DMS153 (cell line): ENCODE measurements around the gene KIF12.

Experiments
- DNase-seq: peaks from one replicate; lab custom pipeline; 2025; lab: John Stamatoyannopoulos, UW

Gene KIF12

DNA sequence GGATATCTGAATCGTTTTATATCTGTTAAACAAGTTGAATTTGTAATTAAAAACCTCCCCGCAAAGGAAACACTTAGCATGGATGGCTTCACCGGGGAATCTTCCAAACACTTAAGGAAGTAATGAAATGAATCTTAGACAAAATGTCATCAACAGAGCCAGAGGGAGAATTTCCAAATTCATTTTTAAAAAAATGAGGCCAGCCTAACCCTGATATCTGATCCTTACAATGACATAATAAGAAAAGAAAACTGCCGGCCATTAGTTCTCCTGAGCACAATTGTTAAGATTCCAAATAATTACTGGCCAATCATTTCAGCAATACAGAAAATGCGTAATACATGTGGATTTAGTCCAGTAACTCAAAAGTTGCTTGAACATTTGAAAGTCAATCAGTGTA, 6.1 kb upstream of the KIF12 start:
- DNase-seq: no peak

DNA sequence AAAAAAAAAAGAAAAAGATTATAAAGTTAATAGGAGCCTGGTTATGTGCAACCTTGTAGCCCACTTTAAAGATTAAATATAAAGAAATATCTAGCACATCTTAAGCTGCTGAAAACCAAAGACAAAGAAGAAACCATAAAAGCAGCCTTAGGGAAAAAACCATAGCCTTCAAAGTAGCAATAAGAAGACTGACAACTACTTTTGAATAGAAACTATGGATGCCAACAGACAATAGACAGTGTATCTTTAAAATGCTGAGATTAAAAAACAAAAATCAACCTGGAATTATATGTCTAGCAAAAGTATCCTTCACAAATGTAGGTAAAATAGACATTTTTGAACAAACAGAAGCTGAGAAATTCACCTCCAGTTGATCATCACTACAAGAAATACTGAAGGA, 3.4 kb upstream of the KIF12 start:
- DNase-seq: no peak

DNA sequence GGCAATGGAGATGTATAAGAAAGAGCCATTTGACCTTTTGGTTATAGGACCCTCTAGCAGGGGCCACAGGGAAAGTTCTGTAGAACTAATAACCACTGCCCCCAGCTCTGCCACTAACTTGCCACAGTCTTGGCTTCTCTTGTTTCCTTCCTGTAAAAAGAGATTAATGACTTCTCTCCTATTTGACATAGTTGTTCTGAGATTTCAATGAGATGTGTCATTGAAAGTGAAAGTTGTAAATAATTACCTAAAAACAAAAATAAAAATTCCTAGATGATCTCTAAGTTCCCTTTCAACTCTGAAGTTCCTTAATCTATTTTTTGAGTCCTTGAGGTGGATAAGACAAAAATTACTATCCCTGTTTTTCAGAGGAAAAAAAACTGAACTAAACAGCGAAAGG, 1.4 kb upstream of the KIF12 start:
- no peak for DNase-seq

DNA sequence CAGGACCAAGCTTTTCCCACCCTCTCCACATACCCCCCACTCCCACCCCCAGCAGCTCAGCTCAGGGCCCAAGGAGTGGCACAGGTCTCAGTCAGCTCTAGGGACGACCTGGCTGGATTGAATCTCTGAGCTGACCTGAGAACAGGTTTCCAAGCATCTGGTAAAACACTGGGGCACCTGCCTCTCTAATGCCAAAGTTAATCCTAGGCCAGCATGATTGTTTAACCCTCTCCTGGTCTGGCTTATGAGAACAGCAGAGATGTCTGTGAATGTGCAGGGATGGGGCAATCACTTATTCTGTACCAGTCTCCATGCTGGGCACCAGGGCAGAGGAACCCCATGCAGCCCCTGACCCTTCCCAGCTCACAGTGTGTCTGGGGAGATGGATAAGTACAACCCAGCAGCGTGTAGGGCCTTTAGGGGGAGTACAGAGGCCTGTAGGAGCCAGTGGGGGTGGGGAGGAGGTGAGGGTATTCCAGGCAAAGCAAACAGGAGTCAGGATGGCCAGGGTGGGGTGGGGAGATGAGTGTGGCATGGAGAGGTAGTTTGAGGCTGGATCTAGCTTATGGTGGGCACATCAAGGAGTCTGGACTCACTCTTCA, 678 bp upstream of the KIF12 start:
- no peak for DNase-seq

DNA sequence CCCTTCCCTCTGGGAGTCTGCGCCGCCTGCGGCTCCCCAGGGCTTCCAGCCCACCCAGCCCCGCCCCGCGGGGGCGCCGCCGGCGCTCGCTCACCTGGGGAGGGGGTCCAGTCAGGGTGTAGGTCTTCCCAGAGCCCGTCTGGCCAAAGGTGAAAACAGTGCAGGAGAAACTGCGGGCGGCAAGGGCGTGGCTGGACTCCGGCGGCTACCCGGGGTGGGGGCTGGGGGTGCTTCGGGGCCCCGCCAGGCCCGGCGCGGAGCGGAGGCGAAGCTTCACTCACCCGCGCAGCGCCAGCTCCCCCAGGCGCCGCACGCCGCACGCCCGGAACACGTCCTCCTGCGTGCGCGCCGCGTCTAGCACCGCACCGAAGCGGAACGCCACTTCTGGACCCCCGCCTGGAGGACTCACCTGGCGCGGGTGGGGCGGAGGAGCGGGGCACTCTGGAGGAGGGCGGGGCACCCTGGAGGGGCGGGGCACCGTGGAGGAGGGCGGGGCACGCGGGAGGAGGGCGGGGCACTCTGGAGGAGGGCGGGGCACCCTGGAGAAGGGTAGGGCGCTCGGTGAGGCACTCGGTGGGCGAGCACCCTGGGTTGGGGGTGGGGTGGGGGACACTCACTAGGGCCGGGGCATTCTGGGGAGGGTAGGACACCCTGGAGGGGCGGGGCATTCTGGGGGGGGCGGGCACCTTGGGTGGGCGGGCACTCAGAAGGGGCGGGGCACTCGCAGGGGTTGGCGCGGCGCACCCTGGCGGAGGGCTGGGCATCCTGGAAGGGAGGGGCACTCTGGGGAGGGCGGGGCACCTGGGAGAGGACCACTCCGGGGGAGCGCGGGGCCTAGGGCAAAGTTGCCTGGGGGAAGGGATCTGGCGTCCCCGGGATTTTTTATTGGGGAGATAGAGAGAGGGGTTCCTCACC, 814 bp downstream of the KIF12 start:
- peak; percentile 10 for DNase-seq

DNA sequence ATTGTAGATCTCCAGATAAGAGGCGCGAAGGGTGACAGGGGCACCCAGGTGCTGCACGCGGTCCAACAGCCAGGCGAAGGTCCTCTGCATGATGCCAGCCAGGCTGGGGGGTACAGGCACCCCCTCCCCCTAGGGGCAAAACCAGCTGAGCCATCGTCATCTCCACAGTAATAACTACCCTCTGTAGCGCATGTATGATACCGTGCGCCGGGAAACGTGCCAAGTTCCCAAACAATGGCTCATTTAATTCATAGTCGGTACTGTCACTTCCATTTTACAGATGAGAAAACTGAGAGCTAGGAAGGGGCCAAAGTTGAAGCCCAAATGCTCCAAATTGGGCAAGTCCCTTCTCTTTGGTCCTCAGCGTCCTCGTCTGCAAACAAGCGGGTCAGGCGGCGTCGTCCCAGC, 1.5 kb downstream of the KIF12 start:
- DNase-seq: peak; percentile 6

DNA sequence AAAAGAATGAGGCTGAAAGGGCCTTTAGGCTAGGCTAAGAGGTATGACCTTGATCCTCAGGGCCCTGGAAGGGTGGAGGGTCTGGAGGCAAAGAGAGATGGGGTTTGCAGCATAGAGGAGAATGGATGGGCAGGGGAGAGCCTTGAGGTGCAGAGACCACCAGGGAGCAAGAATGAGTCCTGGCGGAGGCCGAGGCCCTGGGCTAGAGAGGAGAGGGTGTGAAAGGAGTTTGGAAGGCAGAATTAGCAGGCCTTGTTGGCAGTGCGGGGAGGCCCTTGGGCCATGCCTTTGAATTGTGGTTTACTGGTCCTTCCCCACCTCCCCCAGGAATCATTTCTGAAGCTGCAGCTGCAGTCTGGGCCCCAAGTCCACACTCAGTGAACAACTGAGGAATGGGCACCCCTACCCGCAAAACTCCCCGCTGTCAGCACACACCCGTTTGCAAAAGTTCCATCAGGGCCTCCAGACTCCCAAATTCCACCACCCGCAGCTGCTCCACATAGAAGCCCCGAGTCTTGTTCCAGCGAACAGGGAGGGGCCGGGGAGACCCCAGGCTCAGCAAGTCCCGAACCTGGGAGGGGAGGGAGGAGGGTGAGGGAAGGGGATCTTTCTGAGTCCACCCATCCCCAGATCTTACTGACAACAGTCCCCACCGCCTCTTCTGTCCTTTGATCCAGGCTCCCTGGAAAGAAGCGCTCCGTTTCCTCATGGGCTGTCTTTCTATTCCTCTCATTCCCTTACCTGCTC, 2.1 kb downstream of the KIF12 start:
- no peak for DNase-seq

DNA sequence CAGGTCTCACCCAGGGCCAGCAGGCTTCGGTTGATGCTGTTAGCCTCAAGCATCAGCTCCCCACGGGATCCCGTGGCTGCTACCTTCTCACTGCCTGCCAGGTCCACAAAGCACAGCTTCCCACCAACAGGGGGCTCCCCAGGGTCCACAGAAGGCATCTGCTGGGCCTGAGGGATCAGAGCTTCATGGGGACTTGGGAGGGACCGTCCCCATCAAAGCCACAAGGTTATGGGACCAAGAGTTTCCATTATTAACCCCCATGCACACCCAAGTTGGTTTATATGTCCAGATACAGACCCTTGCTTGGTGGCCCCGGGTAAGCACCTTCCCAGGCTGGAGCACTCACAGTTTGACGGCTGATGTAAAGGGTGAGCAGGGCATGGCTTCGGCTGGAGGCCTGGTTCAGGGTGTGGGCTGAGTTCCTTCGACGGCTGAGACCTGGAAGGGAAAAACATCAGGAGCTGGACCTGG, 3.0 kb downstream of the KIF12 start:
- DNase-seq: no peak

DNA sequence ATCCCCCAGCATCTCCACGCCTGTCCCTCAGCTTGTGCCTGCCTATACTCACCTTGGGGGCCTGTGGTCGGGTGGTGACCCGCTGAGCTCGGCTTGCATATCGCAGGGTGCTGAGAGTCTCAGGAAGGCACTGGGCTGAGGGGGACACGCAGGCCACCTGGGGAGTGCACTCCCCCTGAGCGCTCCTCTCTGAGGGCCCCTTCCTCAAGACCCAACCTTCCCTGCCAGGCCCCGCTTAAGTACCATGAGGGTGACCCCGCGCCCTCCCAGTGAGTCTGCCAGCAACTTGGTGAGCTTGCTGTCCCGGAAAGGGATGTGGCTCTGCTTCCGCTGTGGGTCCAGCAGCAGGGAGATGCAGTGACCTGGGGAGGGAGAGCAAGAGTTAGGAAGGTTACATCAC, 4.1 kb downstream of the KIF12 start:
- no peak for DNase-seq

DNA sequence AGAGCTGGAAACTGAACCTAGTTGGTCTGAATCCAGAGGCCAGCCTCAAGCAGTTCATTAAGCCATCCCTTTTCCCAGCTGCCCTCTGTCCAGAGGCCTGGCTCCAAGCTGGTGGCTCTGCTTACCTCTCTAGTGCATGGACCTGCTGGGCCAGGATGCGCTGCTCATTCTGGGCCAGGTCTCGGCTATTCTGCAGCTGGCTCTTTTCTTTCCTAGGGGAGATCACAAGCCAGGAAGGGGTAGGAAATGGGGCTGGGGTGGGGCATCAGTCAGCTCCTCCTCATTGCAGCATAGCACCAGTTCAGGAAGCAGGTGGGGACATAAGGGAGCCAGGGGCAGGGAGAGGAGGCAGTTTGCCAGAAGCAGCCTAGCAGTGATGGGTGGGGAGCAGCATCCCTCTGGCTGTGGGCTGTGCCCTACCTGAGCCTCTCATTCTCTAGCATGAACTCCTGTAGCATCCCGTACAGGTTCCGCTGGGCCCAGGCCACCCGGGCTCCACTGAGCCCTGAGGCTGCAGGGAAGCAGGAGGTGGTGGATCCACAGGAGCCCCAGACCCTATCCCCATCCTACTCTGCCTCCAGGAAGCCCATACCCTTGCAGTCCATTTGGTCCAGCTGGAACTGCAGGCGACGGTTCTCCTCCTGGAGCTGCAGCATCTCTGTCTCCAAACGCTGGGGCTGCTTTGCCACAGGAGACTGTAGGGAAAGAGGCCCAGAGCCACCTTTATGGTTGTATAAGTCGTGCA, 5.2 kb downstream of the KIF12 start:
- no peak for DNase-seq

DNA sequence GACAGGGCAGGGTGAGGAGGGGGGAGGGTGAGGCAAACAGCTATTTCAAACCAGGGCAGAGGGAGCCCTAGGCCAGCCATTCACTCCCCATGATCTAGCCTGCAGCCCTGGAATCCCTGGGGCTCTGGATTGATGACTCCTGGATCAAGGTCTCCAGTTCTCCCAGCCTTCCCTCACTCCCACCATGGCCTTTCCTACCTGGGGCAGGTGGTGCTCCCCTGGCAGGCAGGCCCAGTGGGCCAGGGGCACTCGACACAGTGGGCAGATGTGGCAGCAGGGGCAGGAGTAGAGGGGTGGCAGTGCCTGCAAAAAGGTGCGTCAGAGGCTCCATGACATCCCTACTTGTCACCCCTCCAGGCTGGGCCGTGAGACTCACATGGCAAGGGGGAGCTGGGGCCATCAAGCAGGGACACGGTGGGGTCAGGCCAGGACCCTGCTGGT, 6.0 kb downstream of the KIF12 start:
- no peak for DNase-seq

DNA sequence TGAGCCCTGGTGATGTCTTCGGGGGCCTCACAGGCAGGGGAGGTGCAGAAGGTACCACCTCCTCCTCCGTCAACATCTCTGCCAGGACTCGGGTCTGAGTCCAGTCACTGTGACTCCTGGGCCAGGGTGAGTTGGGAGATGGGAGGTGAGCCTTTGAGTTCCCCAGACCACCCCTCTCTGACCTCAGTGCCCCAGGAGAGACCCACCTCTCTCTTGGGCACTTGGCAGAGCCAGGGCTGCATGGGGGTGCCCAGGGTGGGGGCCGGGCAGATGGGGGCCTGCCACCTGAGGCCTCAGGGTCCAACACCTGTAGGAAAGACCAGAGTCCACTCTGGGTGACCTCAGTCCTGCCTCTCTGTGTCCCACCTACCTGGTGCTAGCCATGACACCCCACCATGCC, 6.8 kb downstream of the KIF12 start:
- no peak for DNase-seq

DNA sequence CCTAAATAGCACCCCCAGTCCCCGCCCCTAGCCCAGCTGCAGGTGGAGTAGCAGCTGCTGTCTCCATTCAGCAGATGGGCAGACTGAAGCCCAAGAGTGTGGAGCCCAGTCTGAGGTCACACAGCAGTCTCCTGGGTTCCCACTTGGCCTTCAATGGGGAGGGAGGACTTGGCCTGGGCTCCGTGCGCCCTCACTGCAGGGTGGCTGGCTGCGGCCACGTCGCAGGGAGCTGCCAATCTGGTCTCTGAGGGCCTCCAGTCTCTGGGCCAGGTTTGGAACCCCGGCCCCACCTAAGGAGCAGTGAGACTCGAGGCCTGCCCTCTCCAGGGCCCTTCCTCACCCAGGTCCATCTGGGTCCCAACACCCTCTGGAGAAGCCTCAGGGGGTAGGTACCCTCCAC, 7.4 kb downstream of the KIF12 start:
- no peak for DNase-seq

DNA sequence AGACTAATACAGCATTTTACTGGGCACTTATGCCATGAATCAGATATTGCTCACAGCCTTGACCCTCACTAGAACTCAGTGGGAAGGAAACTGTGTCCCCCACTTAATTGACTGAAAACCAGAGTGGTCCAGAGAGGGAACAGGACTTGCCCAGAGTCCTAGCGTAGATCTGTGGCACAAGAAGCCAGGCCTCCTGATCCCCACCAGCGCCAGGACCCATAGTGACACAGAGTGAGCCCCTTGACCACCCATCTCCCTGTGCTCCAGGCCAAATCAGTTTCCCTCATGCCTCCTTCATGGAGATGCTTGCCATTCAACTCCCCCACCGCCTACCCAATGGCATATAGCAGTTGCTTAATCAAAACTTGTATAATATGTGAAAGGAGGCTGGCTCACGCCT, 8.3 kb downstream of the KIF12 start:
- no peak for DNase-seq

DNA sequence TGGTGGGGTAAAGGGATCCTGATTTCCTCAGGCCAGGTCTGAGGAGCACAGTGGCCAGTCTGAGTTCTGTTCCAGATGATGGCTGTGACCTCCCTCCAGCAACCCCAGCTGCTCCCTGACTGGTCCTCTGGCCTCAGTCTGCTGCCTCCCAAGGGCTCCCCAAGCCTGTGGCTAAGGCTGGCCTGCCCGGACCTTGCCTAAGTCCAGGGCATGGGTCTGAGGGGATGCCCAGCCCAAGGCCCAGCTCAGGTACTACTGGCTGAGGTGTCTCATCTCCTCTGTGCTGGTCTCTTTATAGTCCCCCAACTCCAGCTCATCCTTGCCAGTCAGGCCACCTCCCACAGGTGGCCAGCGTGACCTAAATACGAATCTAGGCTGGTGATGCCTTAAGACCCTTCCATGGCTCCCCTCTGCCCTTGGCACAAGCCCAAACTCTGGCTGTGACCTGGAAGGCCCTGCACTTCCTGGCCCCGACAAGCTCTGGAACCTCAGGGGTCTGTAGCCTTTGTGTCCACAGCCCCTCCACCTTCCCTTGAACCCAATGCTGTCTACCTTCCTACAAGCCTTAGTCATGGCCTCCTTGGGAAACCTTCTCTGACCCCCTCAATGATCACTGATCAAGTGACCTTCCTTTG, 9.8 kb downstream of the KIF12 start:
- DNase-seq: no peak

DNA sequence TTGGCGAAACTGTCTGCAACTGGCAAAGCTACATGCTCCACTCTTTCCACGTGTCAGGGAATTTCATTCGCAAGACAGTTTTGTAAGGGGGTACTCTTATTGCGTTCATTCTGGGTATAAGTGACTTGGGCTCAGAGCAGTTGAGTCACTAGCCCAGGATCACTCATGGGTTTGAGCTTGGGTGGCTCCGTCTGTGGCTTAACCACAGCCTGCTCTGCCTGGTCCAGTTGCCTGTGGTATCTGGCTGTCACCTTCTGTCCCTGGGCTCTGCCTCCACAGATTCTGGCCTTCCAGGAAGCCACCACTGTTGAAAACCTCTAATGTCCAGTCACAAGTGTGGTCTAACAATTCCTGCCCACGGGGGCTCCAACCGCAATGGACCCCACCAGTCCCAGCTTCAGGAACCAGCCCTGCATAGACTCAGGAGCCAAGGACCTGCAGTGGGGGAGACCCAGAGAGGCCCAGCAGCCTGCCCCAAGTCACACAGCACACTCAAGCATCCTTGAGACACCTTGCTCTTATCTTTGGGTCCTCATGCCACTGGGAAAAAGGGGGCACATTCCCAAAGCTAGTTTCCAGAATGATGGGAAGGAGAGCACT, 10.4 kb downstream of the KIF12 start:
- no peak for DNase-seq

DNA sequence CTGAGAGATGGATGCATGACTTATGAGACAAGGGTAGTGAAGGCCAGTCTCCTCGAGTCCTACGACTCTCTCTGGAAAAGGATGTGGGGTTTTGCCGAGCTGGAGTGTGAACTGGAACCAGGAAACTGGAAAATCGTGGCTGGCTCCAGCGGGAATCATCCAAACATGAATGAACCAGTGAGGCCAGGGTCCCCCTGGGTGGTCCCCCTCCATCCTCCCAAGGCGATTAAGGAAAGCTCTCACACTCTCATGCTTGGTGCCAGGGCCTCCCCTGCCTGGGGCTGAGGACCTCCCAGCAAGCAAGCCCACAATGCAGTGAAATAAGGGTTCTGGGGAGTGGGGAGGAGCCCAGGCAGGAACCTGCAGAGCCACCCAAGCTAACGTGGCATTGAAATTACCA, 11.4 kb downstream of the KIF12 start:
- DNase-seq: no peak

DNA sequence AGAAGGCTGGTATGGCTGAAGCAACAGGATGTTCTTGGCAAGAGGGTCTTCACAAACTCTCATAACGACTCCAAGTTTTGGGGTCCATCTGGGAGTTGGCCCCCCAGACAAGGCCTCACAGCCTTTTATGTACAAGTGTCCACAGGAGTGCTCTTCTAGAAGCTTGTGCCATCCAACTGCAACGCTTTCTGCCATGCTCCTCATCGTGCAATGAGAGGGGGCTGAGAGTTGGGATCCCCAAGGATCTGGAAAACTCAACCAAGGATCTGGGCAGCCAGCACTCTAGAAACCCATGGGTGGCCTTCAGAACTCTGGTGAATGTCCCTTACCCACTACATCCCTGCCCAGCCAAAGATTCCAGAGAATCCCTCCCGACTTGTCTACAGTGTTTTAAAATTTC, 12.5 kb downstream of the KIF12 start:
- DNase-seq: no peak

DNA sequence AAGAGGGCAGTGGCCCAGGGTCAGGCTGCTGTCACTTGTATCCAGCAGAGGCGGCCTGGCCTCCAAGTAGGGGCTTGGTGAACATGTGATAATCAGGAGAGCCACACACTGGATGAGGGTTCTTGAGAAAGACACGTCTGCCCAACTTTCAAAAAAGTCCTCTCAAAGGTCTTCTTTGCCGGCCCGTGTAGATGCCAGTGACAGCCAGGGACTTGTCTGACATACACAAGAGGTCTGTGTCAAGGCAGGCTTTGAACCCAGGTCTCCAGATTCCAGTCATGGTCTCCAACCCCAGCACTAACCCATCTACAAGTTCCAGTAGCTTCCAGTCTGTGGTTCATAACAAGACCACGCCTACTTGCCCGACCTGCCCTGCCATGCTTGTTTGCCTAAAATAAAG, 13.1 kb downstream of the KIF12 start:
- no peak for DNase-seq

DNA sequence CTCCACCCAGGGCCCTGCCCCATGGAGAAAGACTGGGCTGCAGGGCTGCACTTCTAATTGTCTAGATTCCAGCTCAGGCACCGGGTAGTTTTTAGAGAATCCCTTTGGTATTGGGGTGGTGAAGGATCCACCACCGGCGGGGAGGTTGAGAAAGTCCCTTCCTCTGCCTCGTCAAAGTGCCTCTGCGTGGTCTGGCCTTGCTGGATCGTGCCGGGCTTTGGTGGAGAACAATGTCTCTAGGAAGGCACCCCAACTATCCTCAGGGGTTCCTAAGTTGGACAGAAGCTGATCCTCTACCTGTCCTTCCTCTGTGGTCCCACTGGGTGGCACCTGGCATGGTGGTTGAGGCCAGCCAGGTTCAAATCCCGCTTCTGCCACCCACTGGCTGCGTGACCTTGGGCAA, 13.7 kb downstream of the KIF12 start:
- DNase-seq: no peak
